ENCODE data around the gene LRRC75A. TPM values are rescaled to one million over a fixed set of nuclear protein-coding genes. Genes with fewer than 3 reads are reported as not detected.

LRRC75A gene
- total RNA-seq, 4 donors from 2014 or later: 4.0 to 16.7 (median 7.8) TPM

DNA sequence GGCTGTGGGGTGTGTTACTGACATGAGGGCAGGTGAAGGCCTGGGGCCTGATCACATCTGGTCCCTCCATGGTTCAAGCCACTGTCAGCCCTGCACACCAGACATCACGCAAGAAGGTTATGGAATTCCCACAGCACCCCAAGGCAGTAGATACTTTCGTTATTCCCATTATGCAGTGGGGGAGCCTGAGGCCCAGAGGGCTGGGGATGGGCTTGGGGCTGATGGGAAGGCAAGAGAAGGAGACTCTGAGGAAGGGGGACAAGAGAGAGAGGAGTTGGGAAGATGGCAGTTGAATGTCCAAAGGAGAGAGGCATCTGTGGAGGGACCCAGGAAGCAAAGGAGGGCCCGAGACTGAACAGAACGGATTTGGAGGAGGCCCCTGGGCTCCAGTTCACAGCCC is 42.0 kb downstream of the LRRC75A start:
- H3K4me3 ChIP-seq (replicated peaks in 1 of 3): no peak overlapping the region
- H3K36me3 ChIP-seq: peaks cover 0 to 5% of the 10 kb centered on the region in 2 donors
- H3K27ac ChIP-seq: no peak overlapping the region
- WGBS, 2 donors: 97 to 100% methylated on average over 4 of the region's 4 CpGs
- no peak for DNase-seq
- TF ChIP-seq POLR2A (IDR thresholded peaks at IDR 0.05) (no peak), CTCF (IDR thresholded peaks at IDR 0.05) (no peak)
- no peaks in the 10 kb centered on the region for H3K27me3 ChIP-seq
- intact Hi-C loops (cut with DNase I): no loop called here
- no peaks in the 10 kb centered on the region for H3K9me3 ChIP-seq
- peaks cover 4 to 5% of the 10 kb centered on the region in 2 donors for H3K4me1 ChIP-seq

GRCh38 chr17:16449121-16449570 is 42.8 kb downstream of the LRRC75A start:
- Histone ChIP-seq H3K4me3 (replicated peaks in 1 of 3) (no peak overlapping the region), H3K36me3 (peaks cover 0 to 5% of the 10 kb centered on the region in 2 donors), H3K9me3 (no peaks in the 10 kb centered on the region), H3K4me1 (peaks cover 9 to 10% of the 10 kb centered on the region in 2 donors), H3K27me3 (no peaks in the 10 kb centered on the region), H3K27ac (no peak overlapping the region)
- no peak for DNase-seq
- WGBS, 2 donors: 90 to 92% methylated on average over 8 to 11 of the region's 11 CpGs
- intact Hi-C loops (cut with DNase I): no loop called here
- TF ChIP-seq POLR2A (IDR thresholded peaks at IDR 0.05): no peak
- no peak for TF ChIP-seq CTCF (IDR thresholded peaks at IDR 0.05)

- H3K9me3 ChIP-seq: no peaks in the 10 kb centered on the region
- H3K36me3 ChIP-seq: peaks cover 2 to 9% of the 10 kb centered on the region in 2 donors
- H3K27me3 ChIP-seq: no peaks in the 10 kb centered on the region
- H3K4me1 ChIP-seq: peaks cover 15 to 17% of the 10 kb centered on the region in 2 donors
- no peak overlapping the region for H3K4me3 ChIP-seq (replicated peaks in 1 of 3)
- intact Hi-C loops (cut with DNase I): no loop called here
- WGBS, 2 donors: 87 to 95% methylated on average over 6 of the region's 6 CpGs
- no peak overlapping the region for H3K27ac ChIP-seq
- DNase-seq: no peak
- TF ChIP-seq CTCF (IDR thresholded peaks at IDR 0.05): no peak
- TF ChIP-seq POLR2A (IDR thresholded peaks at IDR 0.05): no peak
Measured at GRCh38 chr17:16448490-16448889, 43.5 kb downstream of the LRRC75A start.

DNA sequence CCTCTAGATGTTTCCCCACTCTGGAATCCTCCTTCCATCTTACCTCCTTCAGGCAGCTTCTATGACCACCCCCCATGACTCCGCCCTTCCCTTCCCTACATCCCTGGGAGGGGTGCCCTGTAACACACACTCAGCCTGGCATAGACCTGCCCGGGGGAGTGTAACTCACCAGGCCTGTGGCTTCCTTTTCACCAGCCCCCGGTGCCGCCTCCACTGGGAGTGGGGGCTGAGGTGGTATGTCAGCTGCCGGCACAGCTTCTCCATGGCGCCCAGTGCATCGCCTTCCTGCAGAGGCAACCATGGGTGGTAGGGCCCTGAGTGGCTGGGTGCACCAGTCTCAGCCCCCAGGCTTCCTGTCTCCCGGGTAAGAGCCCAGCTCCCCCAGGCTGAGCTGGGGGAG is 44.3 kb downstream of the LRRC75A start:
- Histone ChIP-seq H3K9me3 (no peaks in the 10 kb centered on the region), H3K4me1 (peaks cover 20 to 23% of the 10 kb centered on the region in 2 donors), H3K4me3 (replicated peaks in 1 of 3) (no peak overlapping the region), H3K36me3 (peaks cover 5 to 10% of the 10 kb centered on the region in 2 donors), H3K27ac (no peak overlapping the region), H3K27me3 (no peaks in the 10 kb centered on the region)
- no peak for TF ChIP-seq POLR2A (IDR thresholded peaks at IDR 0.05)
- no peak for TF ChIP-seq CTCF (IDR thresholded peaks at IDR 0.05)
- intact Hi-C loops (cut with DNase I): no loop called here
- no peak for DNase-seq
- WGBS, 2 donors: 81 to 96% methylated on average over 4 to 6 of the region's 8 CpGs

GRCh38 chr17:16446338-16446983 is 45.5 kb downstream of the LRRC75A start:
- H3K27me3 ChIP-seq: no peaks in the 10 kb centered on the region
- 89 to 95% methylated on average over 11 to 12 of the region's 12 CpGs for WGBS, 2 donors
- DNase-seq: no peak
- no peaks in the 10 kb centered on the region for H3K9me3 ChIP-seq
- H3K27ac ChIP-seq: no peak overlapping the region
- no peak overlapping the region for H3K4me3 ChIP-seq (replicated peaks in 1 of 3)
- peaks cover 29 to 33% of the 10 kb centered on the region in 2 donors for H3K4me1 ChIP-seq
- TF ChIP-seq CTCF (IDR thresholded peaks at IDR 0.05): no peak
- intact Hi-C loops (cut with DNase I): no loop called here
- H3K36me3 ChIP-seq: peaks cover 14 to 16% of the 10 kb centered on the region in 2 donors

Measured in thyroid gland (tissue), 4 donors.